ACC112 (cell line): ENCODE data around the gene IMPG1.

ENCODE experiments used
- H2AFZ ChIP-seq: fragments of 200-600 bp; sonication (generic); one replicate; pipeline ENCODE4 v1.6.0; 2017; ENCODE audit warnings: antibody characterized with exemption, low read length; ENCODE audit not compliant: unreplicated experiment
- H3K27ac ChIP-seq: fragments of 200-600 bp; sonication (generic); 2 replicates; pipeline ENCODE4 v1.5.1; 2014; ENCODE audit warnings: low read depth, mild to moderate bottlenecking, antibody characterized with exemption, low read length, moderate library complexity
- H3K27me3 ChIP-seq: fragments of 200-600 bp; sonication (generic); 2 replicates; pipeline ENCODE4 v1.6.1; 2014; ENCODE audit warnings: mild to moderate bottlenecking, antibody characterized with exemption, low read length, moderate library complexity, mixed read lengths; ENCODE audit not compliant: insufficient read depth
- H3K36me3 ChIP-seq: fragments of 200-600 bp; sonication (generic); 2 replicates; pipeline ENCODE4 v1.6.1; 2016; ENCODE audit warnings: mild to moderate bottlenecking, antibody characterized with exemption, low read length, moderate library complexity, mixed read lengths; ENCODE audit not compliant: insufficient read depth
- H3K4me1 ChIP-seq: fragments of 200-600 bp; sonication (generic); one replicate; pipeline ENCODE4 v1.6.1; 2016; ENCODE audit warnings: low read length, mixed read lengths; ENCODE audit not compliant: insufficient read depth, unreplicated experiment, control insufficient read depth
- H3K4me3 ChIP-seq: fragments of 200-600 bp; sonication (generic); 2 replicates; pipeline ENCODE4 v1.5.1; 2014; ENCODE audit warnings: mild to moderate bottlenecking, low read depth, low read length
- H3K79me2 ChIP-seq: fragments of 200-600 bp; sonication (generic); one replicate; pipeline ENCODE4 v1.6.0; 2016; ENCODE audit warnings: low read length; ENCODE audit not compliant: control insufficient read depth, unreplicated experiment, insufficient read depth

The IMPG1 gene

GRCh38 chr6:76003113-76003512 is 69.3 kb downstream of the IMPG1 start:
- no peaks in the 10 kb centered on the region for H3K79me2 ChIP-seq
- H3K27me3 ChIP-seq: no peaks in the 10 kb centered on the region; the same call in 1 of the 2 replicates
- no peaks in the 10 kb centered on the region for H3K4me1 ChIP-seq
- no peak overlapping the region for H3K27ac ChIP-seq
- H3K4me3 ChIP-seq: no peak overlapping the region
- no peak overlapping the region for H2AFZ ChIP-seq
- H3K36me3 ChIP-seq: no peaks in the 10 kb centered on the region

- H3K27me3 ChIP-seq: peaks cover 7% of the 10 kb centered on the region
- no peak overlapping the region for H3K27ac ChIP-seq
Observed at GRCh38 chr6:76000629-76001028, 71.8 kb downstream of the IMPG1 start.

GRCh38 chr6:75997696-75998095 is 74.8 kb downstream of the IMPG1 start:
- H3K36me3 ChIP-seq: no peaks in the 10 kb centered on the region
- no peaks in the 10 kb centered on the region for H3K79me2 ChIP-seq
- peaks cover 18% of the 10 kb centered on the region for H3K27me3 ChIP-seq
- H3K4me1 ChIP-seq: no peaks in the 10 kb centered on the region
- no peak overlapping the region for H2AFZ ChIP-seq
- H3K27ac ChIP-seq: no peak overlapping the region
- H3K4me3 ChIP-seq: no peak overlapping the region

More at GRCh38 chr6:76000629-76001028, 71.8 kb downstream of the IMPG1 start:
- no peak overlapping the region for H3K4me3 ChIP-seq
- no peaks in the 10 kb centered on the region for H3K79me2 ChIP-seq
- H2AFZ ChIP-seq: no peak overlapping the region
- no peaks in the 10 kb centered on the region for H3K4me1 ChIP-seq
- H3K36me3 ChIP-seq: no peaks in the 10 kb centered on the region

DNA sequence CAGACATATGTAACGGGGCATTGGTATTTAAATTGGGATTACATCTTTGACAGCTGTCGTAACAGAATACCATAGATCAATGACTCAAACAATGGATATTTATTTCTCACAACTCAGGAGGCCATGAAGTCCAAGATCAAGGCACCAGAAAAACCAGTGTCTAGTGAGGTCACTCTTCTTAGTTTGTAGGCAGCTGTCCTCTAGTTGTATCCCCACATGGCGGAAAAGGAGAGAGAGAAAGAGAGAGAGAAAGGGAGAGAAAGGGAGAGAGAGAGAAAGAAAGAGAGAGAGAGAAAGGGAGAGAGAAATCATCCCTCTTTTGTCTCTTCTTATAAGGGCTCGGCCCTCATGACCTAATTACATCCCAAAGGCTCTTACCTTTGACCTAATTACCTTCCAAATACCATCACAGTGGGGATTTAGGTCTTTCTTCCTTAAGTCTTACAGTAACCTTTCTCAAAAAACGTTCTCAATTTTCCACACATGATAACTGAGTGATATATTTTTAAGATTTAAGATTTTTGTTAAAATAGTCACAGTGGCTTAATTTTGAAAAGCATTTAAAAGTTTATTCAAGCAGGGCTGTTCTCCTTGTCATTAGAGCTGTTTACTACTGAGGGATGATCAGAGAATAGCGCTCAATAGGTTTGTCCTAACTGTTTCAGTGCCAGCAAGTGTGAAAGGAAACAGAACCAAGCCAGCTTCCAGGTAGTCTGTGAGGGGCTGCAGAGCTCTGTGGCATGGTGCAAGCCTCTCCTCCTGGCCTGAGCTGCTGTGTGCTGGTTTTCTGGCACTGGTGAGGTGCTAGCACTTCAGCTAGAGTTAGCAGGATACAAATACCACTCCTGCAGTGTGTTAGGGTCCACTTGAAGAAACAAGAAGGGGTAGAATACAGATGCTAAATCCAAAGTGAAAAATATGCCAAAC is 79.0 kb downstream of the IMPG1 start:
- no peak overlapping the region for H3K4me3 ChIP-seq
- no peaks in the 10 kb centered on the region for H3K4me1 ChIP-seq
- H3K27me3 ChIP-seq: peaks cover 18% of the 10 kb centered on the region
- H3K36me3 ChIP-seq: no peaks in the 10 kb centered on the region
- no peak overlapping the region for H2AFZ ChIP-seq
- no peak overlapping the region for H3K27ac ChIP-seq
- no peaks in the 10 kb centered on the region for H3K79me2 ChIP-seq

GRCh38 chr6:75991941-75992340 is 80.5 kb downstream of the IMPG1 start:
- Histone ChIP-seq H3K79me2 (no peaks in the 10 kb centered on the region), H3K27me3 (peaks cover 17% of the 10 kb centered on the region), H3K4me1 (no peaks in the 10 kb centered on the region), H3K4me3 (no peak overlapping the region), H2AFZ (no peak overlapping the region), H3K36me3 (no peaks in the 10 kb centered on the region), H3K27ac (no peak overlapping the region)

- Histone ChIP-seq H3K4me3 (no peak overlapping the region), H3K27ac (no peak overlapping the region), H3K4me1 (no peaks in the 10 kb centered on the region), H2AFZ (no peak overlapping the region), H3K79me2 (no peaks in the 10 kb centered on the region), H3K27me3 (peaks cover 3% of the 10 kb centered on the region; the same call in 1 of the 2 replicates), H3K36me3 (no peaks in the 10 kb centered on the region)
Observed at GRCh38 chr6:75986935-75987334, 85.5 kb downstream of the IMPG1 start.

GRCh38 chr6:75975904-75976303 is 96.6 kb downstream of the IMPG1 start:
- peaks cover 13% of the 10 kb centered on the region for H3K27me3 ChIP-seq
- H3K79me2 ChIP-seq: no peaks in the 10 kb centered on the region
- H3K27ac ChIP-seq: no peak overlapping the region
- no peaks in the 10 kb centered on the region for H3K4me1 ChIP-seq
- H3K4me3 ChIP-seq: no peak overlapping the region
- H2AFZ ChIP-seq: no peak overlapping the region
- no peaks in the 10 kb centered on the region for H3K36me3 ChIP-seq

DNA sequence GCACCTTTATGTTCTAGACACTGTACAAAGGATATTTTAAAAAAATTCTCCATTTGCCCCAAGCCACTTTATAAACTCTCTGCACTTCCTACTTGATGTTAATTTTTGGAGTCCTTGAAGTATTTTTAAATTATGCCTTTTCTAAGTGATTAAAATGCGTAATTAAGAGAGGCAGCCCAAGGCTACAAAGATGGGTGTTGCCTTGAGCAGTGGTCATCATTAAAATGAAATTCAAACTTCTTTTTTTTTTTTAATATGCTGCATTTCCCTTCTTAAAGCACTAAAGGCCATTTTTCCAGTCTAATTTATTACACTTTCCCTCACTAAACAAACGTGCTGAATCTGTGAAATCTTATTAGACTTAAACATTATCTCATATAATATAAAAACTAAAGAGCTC is 102.4 kb downstream of the IMPG1 start:
- Histone ChIP-seq H3K79me2 (no peaks in the 10 kb centered on the region), H3K27me3 (peaks cover 12% of the 10 kb centered on the region), H3K4me1 (no peaks in the 10 kb centered on the region), H2AFZ (no peak overlapping the region), H3K27ac (no peak overlapping the region), H3K4me3 (no peak overlapping the region), H3K36me3 (no peaks in the 10 kb centered on the region)

GRCh38 chr6:75968143-75968542 is 104.3 kb downstream of the IMPG1 start:
- no peak overlapping the region for H3K27ac ChIP-seq

GRCh38 chr6:75963569-75963968 is 108.9 kb downstream of the IMPG1 start:
- Histone ChIP-seq H3K79me2 (no peaks in the 10 kb centered on the region), H3K36me3 (no peaks in the 10 kb centered on the region), H3K4me1 (no peaks in the 10 kb centered on the region), H3K27ac (no peak overlapping the region), H3K27me3 (peaks cover 18% of the 10 kb centered on the region; the same call in 1 of the 2 replicates), H2AFZ (no peak overlapping the region), H3K4me3 (no peak overlapping the region)

More at GRCh38 chr6:75968143-75968542, 104.3 kb downstream of the IMPG1 start:
- Histone ChIP-seq H3K36me3 (no peaks in the 10 kb centered on the region), H2AFZ (no peak overlapping the region), H3K4me1 (no peaks in the 10 kb centered on the region), H3K27me3 (peaks cover 14% of the 10 kb centered on the region), H3K79me2 (no peaks in the 10 kb centered on the region), H3K4me3 (no peak overlapping the region)

- Histone ChIP-seq H3K36me3 (no peaks in the 10 kb centered on the region), H3K79me2 (no peaks in the 10 kb centered on the region), H3K4me3 (no peak overlapping the region), H3K27me3 (peaks cover 41% of the 10 kb centered on the region), H3K4me1 (no peaks in the 10 kb centered on the region), H3K27ac (no peak overlapping the region), H2AFZ (no peak overlapping the region)
Observed at GRCh38 chr6:75952128-75952527, 120.3 kb downstream of the IMPG1 start.
